ENCODE data around the gene PTPRT. TPM values are rescaled to one million over a fixed set of nuclear protein-coding genes. Genes with fewer than 3 reads are reported as not detected.

The PTPRT gene
- total and polyA plus RNA-seq, 7 donors = under 0.01 to 0.09 (median 0.03) TPM; not detected in 1

DNA sequence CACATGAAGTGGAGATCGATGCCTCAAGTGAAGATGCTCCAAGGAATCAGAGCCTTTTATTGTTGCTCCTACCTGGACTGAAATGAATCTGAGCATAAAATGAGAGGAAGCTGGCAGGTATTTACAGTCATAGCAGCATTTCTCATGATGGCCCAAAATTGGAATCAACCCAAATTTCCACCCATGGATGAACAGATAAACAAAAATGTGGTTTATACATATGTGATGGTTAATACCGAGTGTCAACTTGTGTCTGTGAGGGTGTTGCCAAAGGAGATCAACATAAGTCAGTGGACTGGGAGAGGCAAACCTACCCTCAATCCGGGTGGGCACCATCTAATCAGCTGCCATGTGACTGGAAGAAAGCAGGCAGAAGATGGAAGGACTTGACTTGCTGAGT, 178.2 kb downstream of the PTPRT start:
- ATAC-seq (no peak), DNase-seq (no peak)
- Histone ChIP-seq H3K4me3 (no peak overlapping the region), H3K4me1 (no peaks in the 10 kb centered on the region), H3K27ac (no peak overlapping the region), H3K27me3 (ENCODE audit: insufficient read depth in 3 of 3, low read length in 2 of 3) (no peaks in the 10 kb centered on the region), H3K9me3 (no peaks in the 10 kb centered on the region), H3K36me3 (ENCODE audit: insufficient read depth in 1 of 2, low read depth in 1 of 2) (no peaks in the 10 kb centered on the region)
- intact Hi-C loops (cut with DNase I) = no loop called here
- TF ChIP-seq, protein P1, sequence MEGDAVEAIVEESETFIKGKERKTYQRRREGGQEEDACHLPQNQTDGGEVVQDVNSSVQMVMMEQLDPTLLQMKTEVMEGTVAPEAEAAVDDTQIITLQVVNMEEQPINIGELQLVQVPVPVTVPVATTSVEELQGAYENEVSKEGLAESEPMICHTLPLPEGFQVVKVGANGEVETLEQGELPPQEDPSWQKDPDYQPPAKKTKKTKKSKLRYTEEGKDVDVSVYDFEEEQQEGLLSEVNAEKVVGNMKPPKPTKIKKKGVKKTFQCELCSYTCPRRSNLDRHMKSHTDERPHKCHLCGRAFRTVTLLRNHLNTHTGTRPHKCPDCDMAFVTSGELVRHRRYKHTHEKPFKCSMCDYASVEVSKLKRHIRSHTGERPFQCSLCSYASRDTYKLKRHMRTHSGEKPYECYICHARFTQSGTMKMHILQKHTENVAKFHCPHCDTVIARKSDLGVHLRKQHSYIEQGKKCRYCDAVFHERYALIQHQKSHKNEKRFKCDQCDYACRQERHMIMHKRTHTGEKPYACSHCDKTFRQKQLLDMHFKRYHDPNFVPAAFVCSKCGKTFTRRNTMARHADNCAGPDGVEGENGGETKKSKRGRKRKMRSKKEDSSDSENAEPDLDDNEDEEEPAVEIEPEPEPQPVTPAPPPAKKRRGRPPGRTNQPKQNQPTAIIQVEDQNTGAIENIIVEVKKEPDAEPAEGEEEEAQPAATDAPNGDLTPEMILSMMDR (IDR thresholded peaks at IDR 0.05) = no peak
- WGBS, 3 donors = 77 to 90% (median 79%) methylated on average over 3 of the region's 3 CpGs

DNA sequence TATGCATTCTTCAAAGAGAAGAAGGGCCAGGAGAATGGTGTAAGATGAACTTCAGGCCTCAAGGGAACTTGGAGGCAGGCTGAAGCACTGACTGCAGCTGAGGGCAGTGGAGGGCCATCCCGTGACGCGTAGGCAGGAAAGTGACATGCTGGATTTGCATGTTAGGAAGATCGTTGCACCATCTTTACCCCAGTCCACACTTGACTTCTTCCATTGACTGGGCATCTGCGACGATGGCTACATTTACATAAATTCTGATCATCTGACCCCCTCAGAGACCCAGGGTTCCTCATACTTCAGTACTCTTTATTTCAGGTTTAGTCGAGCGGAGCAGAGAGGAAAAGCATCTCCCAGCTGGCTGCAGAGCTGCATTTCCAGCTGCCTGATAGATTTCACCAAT, 180.2 kb downstream of the PTPRT start:
- intact Hi-C loops (cut with DNase I) = no loop called here
- Histone ChIP-seq H3K4me1 (no peaks in the 10 kb centered on the region), H3K27ac (no peak overlapping the region), H3K9me3 (no peaks in the 10 kb centered on the region), H3K36me3 (ENCODE audit: insufficient read depth in 1 of 2, low read depth in 1 of 2) (no peaks in the 10 kb centered on the region), H3K4me3 (no peak overlapping the region), H3K27me3 (ENCODE audit: insufficient read depth in 3 of 3, low read length in 2 of 3) (no peaks in the 10 kb centered on the region)
- WGBS, 3 donors = 89% methylated on average over 8 of the region's 8 CpGs
- ATAC-seq = no peak
- DNase-seq = no peak
- TF ChIP-seq, protein P1 (IDR thresholded peaks at IDR 0.05) = no peak

DNA sequence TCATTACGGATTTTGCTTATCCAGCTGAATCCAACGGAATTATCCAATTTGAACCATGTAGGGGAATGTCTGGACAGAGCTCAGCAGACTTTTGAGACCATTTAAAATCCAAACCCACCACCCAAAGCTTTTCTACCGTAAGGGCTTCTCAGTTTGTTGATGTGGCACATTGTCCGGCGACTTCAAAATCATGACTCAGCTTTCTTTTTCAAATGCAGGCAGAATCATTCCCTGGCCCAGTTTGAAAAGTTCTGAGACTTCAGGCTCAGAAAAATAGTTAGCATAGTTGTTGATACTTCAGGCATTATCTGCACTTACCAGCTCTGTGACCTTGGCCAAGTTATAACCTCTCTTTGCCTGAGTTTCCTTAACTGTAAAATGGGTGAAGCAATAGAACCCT, 182.2 kb downstream of the PTPRT start:
- no peak overlapping the region for H3K4me3 ChIP-seq
- no peak for DNase-seq
- no peaks in the 10 kb centered on the region for H3K9me3 ChIP-seq
- H3K27ac ChIP-seq = no peak overlapping the region
- intact Hi-C loops (cut with DNase I) = no loop called here
- H3K4me1 ChIP-seq = no peaks in the 10 kb centered on the region
- ATAC-seq = no peak
- TF ChIP-seq, protein P1 (IDR thresholded peaks at IDR 0.05) = no peak
- H3K27me3 ChIP-seq (ENCODE audit: insufficient read depth in 3 of 3, low read length in 2 of 3) = no peaks in the 10 kb centered on the region
- WGBS, 3 donors = 34 to 58% (median 48%) methylated on average over 5 of the region's 5 CpGs
- H3K36me3 ChIP-seq (ENCODE audit: insufficient read depth in 1 of 2, low read depth in 1 of 2) = no peaks in the 10 kb centered on the region

DNA sequence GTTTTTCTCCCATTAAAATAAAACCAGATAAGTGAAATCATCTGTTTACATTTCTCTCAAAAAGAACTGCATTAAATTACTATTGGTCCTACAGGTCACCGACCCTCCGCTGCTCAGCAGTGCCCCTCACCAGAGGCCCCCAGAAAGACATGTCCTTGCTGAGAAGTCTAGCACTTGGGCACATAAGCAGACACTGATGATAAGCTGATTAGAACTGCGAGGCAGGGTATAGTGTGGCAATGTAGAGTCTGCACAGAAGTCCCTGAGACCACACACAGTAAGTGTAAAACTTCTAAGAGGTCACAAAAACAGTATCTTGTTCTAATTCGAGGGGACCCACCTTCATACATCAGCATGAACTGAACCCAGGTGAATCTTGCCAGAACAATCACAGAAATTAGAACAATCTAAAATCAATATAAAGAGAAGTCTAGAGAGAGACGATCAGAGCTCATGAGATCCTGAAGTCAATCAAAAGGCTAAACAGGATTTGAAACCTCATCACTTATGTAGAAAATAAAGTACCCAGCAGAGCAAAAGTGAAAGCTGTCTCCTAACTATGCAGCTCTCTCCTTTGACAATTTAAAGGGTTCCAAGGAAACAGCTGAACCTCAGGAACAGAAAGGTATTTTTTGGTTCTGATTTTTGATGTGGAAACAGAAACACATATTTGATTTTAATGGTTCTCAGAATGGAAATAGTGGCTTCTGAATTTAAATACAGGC, 182.9 kb downstream of the PTPRT start:
- Histone ChIP-seq H3K4me1 (no peaks in the 10 kb centered on the region), H3K9me3 (no peaks in the 10 kb centered on the region), H3K27me3 (ENCODE audit: insufficient read depth in 3 of 3, low read length in 2 of 3) (no peaks in the 10 kb centered on the region), H3K4me3 (no peak overlapping the region), H3K36me3 (ENCODE audit: insufficient read depth in 1 of 2, low read depth in 1 of 2) (no peaks in the 10 kb centered on the region), H3K27ac (no peak overlapping the region)
- TF ChIP-seq, protein P1 (IDR thresholded peaks at IDR 0.05) = no peak
- intact Hi-C loops (cut with DNase I) = no loop called here
- DNase-seq = no peak
- 68 to 76% (median 70%) methylated on average over 5 of the region's 5 CpGs for WGBS, 3 donors
- no peak for ATAC-seq
